Measurements from ENCODE around the gene KIF26B.

Gene KIF26B

DNA sequence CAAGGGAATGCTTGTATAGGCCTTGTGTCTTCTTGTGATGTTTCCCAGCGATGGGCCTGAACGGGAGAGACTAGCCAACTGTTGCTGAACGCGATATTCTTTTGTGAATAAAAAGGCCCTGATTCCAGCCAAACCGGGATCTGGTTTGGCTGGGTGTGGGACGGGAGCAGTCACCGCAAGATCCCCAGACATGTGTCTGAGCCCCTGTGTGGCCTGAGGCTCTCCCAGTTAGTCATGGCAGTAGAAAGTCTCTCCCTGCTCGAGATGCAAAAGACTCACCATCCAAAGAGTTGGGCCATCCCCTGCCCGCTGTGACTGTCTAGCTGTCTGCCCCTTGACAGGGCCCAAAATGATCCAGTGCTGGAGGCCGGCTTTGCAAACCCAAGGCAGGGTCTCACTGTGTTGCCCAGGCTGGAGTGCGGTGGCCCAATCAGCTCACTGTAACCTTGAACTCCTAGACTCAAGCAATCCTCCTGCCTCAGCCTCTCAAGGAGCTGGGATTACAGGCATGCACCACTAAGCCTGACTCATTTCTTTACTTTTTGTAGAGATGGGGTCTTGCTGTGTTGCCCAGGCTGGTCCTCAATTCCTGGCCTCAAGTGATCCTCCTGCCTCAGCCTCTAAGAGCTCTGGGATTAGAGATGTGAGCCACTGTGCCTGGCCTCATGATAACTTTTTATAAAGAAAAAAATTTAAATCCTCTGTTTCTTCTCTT is 56.4 kb downstream of the KIF26B start:
- DNase-seq, result no peak

DNA sequence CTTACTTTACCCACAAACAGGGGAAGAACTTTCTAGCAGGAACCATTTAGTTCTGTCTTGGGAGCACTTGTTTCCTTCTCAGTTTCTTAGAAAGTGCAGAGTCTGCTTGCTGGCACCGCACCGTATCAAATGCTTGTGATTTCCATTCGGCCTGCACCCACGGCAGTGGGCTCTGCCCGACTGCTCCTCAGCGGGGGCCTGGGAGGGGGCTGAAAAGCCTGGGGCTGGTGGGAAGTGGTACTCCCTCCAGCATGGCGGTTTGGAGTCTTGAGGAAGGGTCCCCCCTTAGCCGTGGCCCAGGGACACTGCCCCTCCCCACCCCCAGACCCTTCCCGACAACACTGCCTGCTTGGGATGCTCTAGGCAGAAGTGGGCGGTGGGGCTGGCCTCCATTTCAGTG is 57.0 kb downstream of the KIF26B start:
- no peak for DNase-seq

GRCh38 chr1:245212221-245212710 is 57.5 kb downstream of the KIF26B start:
- DNase-seq, result no peak

DNA sequence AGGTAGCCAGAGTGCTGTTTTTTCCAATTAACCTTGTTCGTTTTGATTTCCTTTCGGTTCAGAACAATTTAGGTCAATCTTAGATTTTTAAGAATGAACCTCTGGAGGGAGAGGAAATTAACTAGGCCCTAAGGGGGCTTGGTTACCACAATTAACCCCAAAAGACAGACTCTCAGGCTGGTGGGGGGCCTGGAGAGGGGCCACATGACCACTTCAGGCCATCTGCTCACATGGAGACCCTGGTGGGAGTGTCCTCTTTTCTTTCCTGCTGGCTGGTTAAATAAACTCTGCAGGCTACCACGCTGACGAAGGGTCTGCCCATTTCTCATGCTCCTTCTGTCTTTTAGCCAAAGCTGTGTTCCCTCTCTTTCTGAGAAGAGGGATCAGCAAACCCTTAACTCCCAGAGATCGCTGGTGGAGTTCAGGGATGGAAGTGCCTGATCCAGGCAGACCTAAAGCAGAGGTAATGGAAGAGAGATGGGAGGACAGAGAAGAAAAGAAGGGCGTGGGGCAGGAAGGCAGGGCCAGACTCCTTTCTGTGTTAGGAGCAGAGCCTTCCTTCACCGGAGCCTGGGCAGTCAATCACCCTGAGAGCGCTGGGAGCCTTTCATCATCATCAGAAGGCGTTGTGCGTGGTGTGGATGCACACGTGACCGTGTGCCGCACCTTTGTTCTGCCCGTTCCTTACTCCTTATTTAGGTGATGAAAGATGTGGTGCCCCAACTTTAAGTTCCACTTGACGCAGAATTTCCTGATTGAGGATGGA is 58.5 kb downstream of the KIF26B start:
- DNase-seq, result no peak

DNA sequence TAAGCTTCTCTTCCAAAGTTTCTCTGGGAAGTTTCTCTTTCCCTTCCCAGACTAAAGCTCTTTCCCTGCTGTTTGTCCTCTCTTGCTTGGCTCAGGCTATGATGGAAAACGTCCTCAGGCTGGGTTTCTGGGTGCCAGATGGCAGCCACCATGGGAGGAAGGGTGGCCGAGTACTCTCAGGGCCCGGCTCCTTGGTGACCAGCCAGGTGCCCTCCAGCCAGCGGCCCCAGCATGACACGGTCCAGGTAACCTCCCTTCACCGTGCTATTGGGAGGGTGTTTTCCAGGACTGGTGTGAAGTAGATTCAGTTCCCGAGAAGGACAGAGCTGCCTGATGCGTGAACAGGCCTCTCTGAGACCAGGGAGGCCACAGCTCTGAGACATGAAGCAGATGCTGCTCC is 60.3 kb downstream of the KIF26B start:
- DNase-seq, result no peak

GRCh38 chr1:245216366-245217115 is 61.8 kb downstream of the KIF26B start:
- no peak for DNase-seq

GRCh38 chr1:245217853-245218608 is 63.2 kb downstream of the KIF26B start:
- DNase-seq, result no peak

DNA sequence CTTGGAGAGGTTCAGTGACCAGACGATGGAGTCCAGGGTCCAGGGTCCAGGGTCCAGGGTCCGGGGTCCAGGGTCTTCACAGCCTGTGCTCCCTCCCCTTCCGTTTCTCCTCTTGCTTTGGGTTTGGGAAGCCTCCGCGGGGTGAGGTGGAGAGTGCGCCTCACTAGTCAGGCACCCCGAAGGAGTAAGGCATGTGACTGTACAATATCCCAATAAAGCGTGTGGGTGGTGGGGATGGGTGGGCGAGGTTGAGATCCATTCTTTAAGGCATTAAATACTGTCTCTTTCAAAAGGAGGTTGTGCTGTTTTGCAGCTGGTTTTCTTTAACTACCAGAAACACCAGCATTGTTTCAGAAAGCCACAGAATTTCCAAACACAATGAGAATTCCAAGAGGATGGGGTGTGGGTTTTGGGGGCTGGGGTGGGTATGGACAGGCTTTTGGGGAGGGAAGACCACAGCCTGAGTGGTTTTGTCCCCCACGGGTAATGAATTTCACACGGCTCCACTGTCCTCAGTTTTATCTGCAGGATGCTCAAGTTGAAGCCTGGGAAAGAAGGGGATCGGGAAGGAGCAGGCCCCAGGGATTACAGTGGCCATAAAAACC is 65.7 kb downstream of the KIF26B start:
- DNase-seq, result no peak

DNA sequence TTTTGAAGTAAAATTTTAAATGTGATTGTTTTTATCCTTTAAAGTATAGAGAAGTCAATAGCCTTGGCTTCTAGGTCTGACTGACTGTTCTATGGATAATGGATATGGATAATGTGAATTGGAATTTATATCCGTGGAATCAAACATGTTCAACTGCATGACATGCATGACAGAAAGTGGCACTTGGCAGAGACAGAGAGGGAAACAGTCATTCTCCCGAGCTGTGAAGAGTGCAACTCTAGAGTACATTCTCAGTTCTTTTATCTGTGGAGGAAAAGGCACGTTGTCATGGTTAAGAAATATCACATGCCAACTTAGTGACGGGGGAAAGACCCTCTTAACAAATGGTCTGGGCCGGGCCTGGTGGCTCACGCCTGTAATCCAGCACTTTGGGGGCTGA is 67.0 kb downstream of the KIF26B start:
- DNase-seq, result no peak

DNA sequence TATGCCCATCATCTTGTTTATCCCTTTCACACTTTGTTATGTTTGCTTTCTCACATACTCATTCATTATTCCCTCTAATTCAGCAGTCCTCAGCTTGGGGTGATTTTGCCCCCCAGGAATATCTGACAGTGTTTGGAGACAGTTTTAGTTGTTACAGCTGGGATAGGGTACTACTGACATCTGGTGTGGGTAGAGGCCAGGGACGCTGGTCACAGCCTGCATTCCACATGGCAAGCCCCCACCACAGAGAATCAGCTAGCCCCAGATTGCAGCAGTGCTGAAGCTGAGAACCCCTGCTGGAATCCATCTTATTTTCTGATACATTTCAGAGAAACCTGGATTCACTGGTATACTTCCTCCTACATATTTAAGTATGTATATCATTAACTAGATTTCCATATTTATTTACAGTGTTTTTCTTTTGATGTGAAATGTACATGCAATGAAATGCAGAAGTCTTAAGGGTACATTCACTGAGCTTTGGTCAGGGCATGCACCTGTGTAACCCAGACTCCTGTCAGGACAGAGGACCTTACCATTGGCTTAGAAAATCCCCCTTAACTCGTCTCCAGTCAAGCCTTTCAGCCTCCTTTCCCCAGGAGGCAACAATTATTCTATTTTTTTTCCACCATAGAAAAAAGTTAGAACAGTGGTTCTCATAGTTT is 68.3 kb downstream of the KIF26B start:
- DNase-seq, result no peak

- DNase-seq, result peak; percentile 54
These were observed 70.8 kb downstream of the KIF26B start for GRCh38 chr1:245225322-245226202.

- no peak for DNase-seq
These were observed 71.4 kb downstream of the KIF26B start for GRCh38 chr1:245226203-245226499.

DNA sequence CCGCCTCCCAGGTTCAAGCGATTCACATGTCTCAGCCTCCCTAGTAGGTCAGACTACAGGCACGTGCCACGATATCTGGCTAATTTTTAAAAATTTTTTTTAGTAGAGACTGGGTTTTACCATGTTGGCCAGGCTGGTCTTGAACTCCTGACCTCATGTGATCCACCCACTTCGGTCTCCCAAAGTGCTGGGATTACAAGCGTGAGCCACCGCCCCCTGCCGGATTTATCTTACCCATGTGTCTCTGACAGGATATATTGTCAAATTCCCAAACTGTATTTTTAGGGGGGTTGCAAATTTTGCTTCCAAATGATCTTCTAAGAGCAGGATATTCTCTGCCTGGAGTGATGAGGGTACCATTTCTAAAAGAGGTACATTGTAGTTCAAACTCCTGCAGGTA is 74.3 kb downstream of the KIF26B start:
- DNase-seq, result no peak

DNA sequence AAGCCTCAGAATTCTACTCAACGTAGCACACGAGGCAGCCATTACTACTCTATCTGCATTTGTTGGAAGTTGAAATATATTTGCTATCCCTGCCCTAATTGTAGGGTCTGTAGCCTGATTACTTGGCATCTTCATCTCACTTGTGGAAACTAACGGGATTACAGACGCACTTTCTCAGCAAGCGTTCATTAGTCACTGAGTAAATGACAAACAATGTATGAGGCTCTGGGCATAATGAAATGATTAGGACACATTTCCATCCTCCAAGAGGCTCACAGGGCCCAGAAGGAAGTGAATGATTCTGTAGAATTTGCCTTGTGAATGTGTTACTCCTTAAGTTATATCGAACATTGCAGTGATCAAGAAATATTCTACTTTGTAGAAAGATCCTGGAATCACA is 78.1 kb downstream of the KIF26B start:
- no peak for DNase-seq

GRCh38 chr1:245234217-245235081 is 79.7 kb downstream of the KIF26B start:
- no peak for DNase-seq

GRCh38 chr1:245235156-245235555 is 80.4 kb downstream of the KIF26B start:
- no peak for DNase-seq

DNA sequence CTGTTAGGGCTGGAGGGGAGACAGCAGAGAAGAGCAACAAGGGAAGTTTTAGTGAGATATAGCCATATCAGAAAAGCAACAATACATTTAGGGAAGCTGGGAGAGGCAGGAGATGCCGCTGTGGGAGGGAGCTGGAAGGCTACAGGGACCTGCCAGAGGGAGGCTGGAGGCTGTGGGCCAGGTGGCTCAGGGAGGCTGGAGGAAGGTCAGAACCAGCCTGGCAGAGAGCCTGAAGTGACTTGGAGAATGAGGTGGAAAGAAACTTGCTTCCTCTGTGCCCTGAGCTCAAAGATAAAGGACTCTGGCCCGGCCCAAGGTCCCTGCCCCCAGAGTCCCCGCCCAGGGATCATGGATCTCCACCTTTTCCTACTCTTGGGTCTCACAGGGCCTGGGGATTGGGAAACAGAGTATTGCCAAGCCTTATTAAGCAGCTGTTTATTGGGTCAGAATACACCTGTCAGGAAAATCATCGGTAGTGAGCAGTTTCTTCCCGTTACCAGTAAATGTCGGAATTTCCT is 85.9 kb downstream of the KIF26B start:
- no peak for DNase-seq

DNA sequence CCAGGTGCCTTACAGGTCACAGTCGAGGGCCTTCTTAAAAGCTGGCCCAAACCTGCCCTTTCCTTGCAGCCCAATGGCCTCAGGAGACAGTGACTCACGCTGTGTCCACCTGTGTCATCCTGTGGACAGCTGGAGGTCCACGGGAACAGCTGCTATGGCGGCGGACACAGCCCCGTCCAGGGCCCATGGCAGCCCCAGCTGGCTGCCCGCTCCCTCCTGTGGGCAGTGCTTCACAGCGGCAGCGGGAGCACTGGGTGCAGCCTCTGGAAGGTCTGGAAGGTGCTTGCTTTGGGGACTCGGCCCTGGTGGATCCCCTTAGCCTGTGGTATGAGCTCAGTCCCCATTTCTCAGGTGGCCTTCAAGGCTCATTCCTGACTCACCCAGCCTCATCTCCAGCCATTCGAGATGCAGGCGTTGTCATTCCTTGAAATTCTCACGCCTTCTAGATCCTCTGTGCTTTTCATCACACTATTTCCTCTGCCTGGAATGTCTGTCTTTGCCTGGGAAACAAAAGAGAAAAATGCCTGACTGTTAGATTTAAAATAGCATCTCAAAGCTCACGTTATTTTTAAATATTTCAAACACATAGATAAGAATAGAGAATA is 86.8 kb downstream of the KIF26B start:
- no peak for DNase-seq

GRCh38 chr1:245242989-245243388 is 88.2 kb downstream of the KIF26B start:
- DNase-seq, result no peak

Data from kidney glomerular epithelial cell (primary cell).